Fibroblast of lung (primary cell): ENCODE results near the gene TNK2. TPM values are rescaled to one million over a fixed set of nuclear protein-coding genes. Genes with fewer than 3 reads are reported as not detected.

Experiments used
- DNase-seq, 2 donors: peaks; one replicate each; pipeline versions ENCODE4 v3.0.0 to v3.0.0-alpha.2; 2010; ENCODE audit warnings: low read depth in 2 of 2
- H2AFZ ChIP-seq: 2 replicates; pipeline ENCODE4 v1.5.1; 2012; ENCODE audit warnings: low read length, control low read depth, inconsistent platforms
- H3K27ac ChIP-seq: 2 replicates; pipeline ENCODE4 v1.5.1; 2011; ENCODE audit warnings: low read length, control low read depth; ENCODE audit not compliant: insufficient read depth
- H3K27me3 ChIP-seq: 2 replicates; pipeline ENCODE4 v1.5.1; 2011; ENCODE audit warnings: mild to moderate bottlenecking, low read length; ENCODE audit not compliant: control insufficient read depth, insufficient read depth
- H3K36me3 ChIP-seq: 2 replicates; pipeline ENCODE4 v1.5.1; 2011; ENCODE audit warnings: low read length; ENCODE audit not compliant: control insufficient read depth, insufficient read depth
- H3K4me1 ChIP-seq: 2 replicates; pipeline ENCODE4 v1.5.1; 2011; ENCODE audit warnings: low read length; ENCODE audit not compliant: control insufficient read depth, insufficient read depth; ENCODE audit errors: extremely low read depth
- H3K4me2 ChIP-seq: 2 replicates; pipeline ENCODE4 v1.5.1; 2011; ENCODE audit warnings: low read length, control low read depth; ENCODE audit not compliant: insufficient read depth; ENCODE audit errors: extremely low read depth
- H3K4me3 ChIP-seq, 4 experiments: fragments of 200-600 bp in 1 of 4; sonication (generic) in 1 of 4; replicated peaks in 1 of 4; 2 replicates each; pipeline ENCODE4 v1.5.1; 2011 to 2016; ENCODE audit warnings: low read length in 4 of 4, low read depth in 3 of 4, mild to moderate bottlenecking in 3 of 4, control low read depth in 2 of 4, inconsistent platforms in 1 of 4, mixed read lengths in 1 of 4; ENCODE audit not compliant: insufficient read depth in 1 of 4; ENCODE audit errors: control extremely low read depth in 1 of 4
- H3K79me2 ChIP-seq: 2 replicates; pipeline ENCODE4 v1.5.1; 2012; ENCODE audit warnings: mild to moderate bottlenecking, low read length, inconsistent platforms; ENCODE audit not compliant: control insufficient read depth, insufficient read depth
- H3K9ac ChIP-seq: 2 replicates; pipeline ENCODE4 v1.5.1; 2011; ENCODE audit warnings: mild to moderate bottlenecking, low read length, control low read depth; ENCODE audit not compliant: insufficient read depth
- H3K9me3 ChIP-seq: 2 replicates; pipeline ENCODE4 v1.5.1; 2012; ENCODE audit warnings: low read depth, low read length; ENCODE audit not compliant: control insufficient read depth, insufficient read depth
- H4K20me1 ChIP-seq: 2 replicates; pipeline ENCODE4 v1.5.1; 2011; ENCODE audit warnings: low read length; ENCODE audit not compliant: control insufficient read depth, insufficient read depth; ENCODE audit errors: extremely low read depth
- EZH2 ChIP-seq: IDR thresholded peaks from 2 replicates; pipeline ENCODE4 v1.5.1; 2012; ENCODE audit warnings: low read length, control low read depth, mild to moderate bottlenecking; ENCODE audit errors: missing control alignments
- polyA plus RNA-seq, 2 donors: library from polyadenylated mRNA; depleted of rRNA in 1 of 2; stranded (reverse) in 1 of 2; unstranded in 1 of 2; fragments of >200 nt; gene quantifications; 2 replicates each; pipeline ENCODE4 v1.2.1, GENCODE V29; 2011 to 2012; ENCODE audit warnings: missing spikeins in 1 of 2
- total RNA-seq: library from RNA; depleted of rRNA; stranded (reverse); fragments of >200 nt; gene quantifications from 2 replicates; pipeline ENCODE4 v1.2.1, GENCODE V29; 2014
- TF ChIP-seq, protein P1 (sequence below), 2 donors: IDR thresholded peaks in 1 of 2; conservative IDR thresholded peaks in 1 of 2; 1 replicate in 1 of 2; 2 replicates in 1 of 2; pipeline ENCODE4 v1.5.1; 2011 to 2012; ENCODE audit warnings: low read length in 2 of 2, control low read depth in 1 of 2, inconsistent platforms in 1 of 2, low read depth in 1 of 2, mild to moderate bottlenecking in 1 of 2

Gene TNK2
- total and polyA plus RNA-seq, 2 donors (not counting 1 experiment from before 2014, with no cell fraction given): 2.5 to 10.7 TPM

DNA sequence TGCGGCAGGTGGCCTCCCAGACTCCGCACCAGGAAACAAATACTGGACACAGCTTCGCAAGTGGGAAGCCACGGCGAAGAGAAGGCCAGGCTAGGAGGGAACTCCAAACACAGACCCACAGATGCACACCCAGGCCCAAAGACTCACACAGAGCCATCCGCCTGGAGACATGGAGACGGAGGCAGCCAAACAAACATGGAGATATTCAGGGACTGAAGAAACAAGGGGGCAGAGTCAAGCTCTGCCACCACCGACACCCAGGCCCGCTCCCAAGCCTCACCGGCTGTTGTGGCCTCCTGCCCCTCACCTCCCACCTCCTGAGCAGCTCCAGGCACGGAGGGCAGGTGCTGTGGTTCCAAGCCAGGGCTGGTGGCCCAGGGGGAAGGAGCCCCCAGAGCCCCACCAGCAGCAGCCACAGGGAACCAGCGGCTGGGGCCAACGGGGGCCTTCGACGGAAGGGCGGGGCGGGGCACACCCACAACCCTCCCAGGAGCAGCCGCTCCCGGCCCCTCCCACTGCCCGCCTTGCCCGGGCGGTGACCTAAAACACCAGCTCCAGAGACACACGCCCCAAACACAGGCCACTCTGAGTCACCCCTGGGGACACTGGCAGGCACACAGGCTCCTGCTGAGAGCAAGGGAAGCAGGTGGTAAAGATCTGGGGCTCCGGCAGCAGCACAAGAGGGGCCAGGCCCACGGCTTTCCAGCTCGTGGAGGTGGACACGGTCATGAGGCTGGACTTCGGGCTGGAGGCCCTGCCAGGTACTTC, 31.9 kb downstream of the TNK2 start:
- H3K27ac ChIP-seq: no peak overlapping the region
- no peak overlapping the region for H2AFZ ChIP-seq
- no peaks in the 10 kb centered on the region for H4K20me1 ChIP-seq
- no peaks in the 10 kb centered on the region for H3K9me3 ChIP-seq
- H3K9ac ChIP-seq: no peak overlapping the region
- no peaks in the 10 kb centered on the region for H3K27me3 ChIP-seq
- H3K36me3 ChIP-seq: peaks cover 12% of the 10 kb centered on the region
- TF ChIP-seq EZH2: no peak
- TF ChIP-seq, protein P1, sequence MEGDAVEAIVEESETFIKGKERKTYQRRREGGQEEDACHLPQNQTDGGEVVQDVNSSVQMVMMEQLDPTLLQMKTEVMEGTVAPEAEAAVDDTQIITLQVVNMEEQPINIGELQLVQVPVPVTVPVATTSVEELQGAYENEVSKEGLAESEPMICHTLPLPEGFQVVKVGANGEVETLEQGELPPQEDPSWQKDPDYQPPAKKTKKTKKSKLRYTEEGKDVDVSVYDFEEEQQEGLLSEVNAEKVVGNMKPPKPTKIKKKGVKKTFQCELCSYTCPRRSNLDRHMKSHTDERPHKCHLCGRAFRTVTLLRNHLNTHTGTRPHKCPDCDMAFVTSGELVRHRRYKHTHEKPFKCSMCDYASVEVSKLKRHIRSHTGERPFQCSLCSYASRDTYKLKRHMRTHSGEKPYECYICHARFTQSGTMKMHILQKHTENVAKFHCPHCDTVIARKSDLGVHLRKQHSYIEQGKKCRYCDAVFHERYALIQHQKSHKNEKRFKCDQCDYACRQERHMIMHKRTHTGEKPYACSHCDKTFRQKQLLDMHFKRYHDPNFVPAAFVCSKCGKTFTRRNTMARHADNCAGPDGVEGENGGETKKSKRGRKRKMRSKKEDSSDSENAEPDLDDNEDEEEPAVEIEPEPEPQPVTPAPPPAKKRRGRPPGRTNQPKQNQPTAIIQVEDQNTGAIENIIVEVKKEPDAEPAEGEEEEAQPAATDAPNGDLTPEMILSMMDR (conservative IDR thresholded peaks at IDR 0.05 in 1 of 2, IDR thresholded peaks at IDR 0.05 in 1 of 2; ENCODE audit: low read depth in 1 of 2, low read length in 2 of 2): no peak
- H3K79me2 ChIP-seq: no peaks in the 10 kb centered on the region
- DNase-seq: no peak
- H3K4me1 ChIP-seq: no peaks in the 10 kb centered on the region
- H3K4me2 ChIP-seq: no peak overlapping the region
- no peak overlapping the region for H3K4me3 ChIP-seq

DNA sequence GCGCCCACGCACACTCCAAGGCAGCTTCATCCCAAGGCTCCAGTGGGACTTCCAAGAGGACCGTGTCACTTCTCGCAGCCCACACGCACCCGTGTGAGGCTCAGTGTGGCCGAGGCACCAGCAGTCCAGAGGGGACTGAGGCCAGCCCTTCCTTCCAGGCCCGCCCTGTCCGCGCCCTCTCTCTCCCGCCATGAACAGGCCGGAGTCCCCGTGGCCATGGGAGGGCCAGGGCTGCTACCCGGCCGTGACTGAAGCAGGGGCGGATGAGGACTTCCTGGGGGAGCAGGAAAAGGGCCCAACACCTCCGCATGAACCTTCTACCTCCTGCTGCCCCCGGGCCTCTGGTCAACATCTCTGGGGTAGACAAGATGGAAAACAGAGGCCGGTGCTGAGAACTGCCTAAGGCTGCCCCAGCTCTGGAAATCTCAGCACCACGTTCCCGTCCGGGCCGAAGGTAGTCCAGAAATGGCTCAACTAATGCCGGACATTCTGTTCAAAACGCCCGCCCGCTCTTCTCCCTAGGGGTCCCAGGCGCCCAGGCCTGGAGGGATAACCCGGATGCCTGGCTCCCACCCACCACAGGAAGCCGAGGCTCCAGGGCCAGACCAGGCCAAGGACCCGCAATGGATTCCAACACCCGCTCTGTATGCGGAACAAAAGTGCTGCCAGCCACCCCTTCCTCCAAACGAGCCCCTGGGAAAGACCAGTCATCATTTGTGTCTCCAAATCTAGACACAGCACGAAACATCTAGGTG, 32.7 kb downstream of the TNK2 start:
- TF ChIP-seq, protein P1 (conservative IDR thresholded peaks at IDR 0.05 in 1 of 2, IDR thresholded peaks at IDR 0.05 in 1 of 2; ENCODE audit: low read depth in 1 of 2, low read length in 2 of 2): no peak
- TF ChIP-seq EZH2: no peak
- H3K27me3 ChIP-seq: no peaks in the 10 kb centered on the region
- no peaks in the 10 kb centered on the region for H3K9me3 ChIP-seq
- H3K4me3 ChIP-seq: no peak overlapping the region
- no peaks in the 10 kb centered on the region for H4K20me1 ChIP-seq
- no peak overlapping the region for H3K9ac ChIP-seq
- DNase-seq: no peak
- no peak overlapping the region for H3K4me2 ChIP-seq
- H2AFZ ChIP-seq: no peak overlapping the region
- no peaks in the 10 kb centered on the region for H3K79me2 ChIP-seq
- H3K36me3 ChIP-seq: peaks cover 15% of the 10 kb centered on the region
- H3K4me1 ChIP-seq: no peaks in the 10 kb centered on the region
- no peak overlapping the region for H3K27ac ChIP-seq

DNA sequence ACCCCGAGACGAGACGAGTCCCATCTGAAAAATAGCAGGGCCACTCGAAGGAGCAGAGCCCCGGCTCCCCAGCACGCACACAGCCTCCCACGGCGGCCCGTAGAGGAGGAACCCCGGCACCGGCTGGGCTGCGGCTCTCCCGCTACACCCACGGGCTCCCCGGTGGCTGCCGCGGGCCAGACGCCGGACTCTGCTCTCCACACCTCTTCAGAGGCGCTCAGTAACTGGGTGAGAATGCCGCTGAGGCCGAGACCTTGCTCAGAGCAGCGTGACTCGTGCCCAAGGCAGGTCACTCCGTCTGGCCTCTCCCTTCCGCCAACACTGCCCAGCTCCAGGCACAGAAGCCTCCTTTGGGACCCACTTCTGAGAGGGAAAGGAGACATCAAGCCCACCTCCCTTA, 34.4 kb downstream of the TNK2 start:
- Histone ChIP-seq H3K4me2 (no peak overlapping the region), H3K36me3 (peaks cover 15% of the 10 kb centered on the region), H3K27ac (no peak overlapping the region), H3K79me2 (no peaks in the 10 kb centered on the region), H4K20me1 (no peaks in the 10 kb centered on the region), H2AFZ (no peak overlapping the region), H3K9ac (no peak overlapping the region), H3K9me3 (no peaks in the 10 kb centered on the region), H3K27me3 (no peaks in the 10 kb centered on the region), H3K4me3 (no peak overlapping the region), H3K4me1 (no peaks in the 10 kb centered on the region)
- DNase-seq: peak in 1 of 2 donors; percentile 49
- TF ChIP-seq, protein P1 (conservative IDR thresholded peaks at IDR 0.05 in 1 of 2, IDR thresholded peaks at IDR 0.05 in 1 of 2; ENCODE audit: low read depth in 1 of 2, low read length in 2 of 2): no peak
- TF ChIP-seq EZH2: no peak
